NCI-H2081 treated with DMSO at 0.1 percent for 48 hours (cell line): Measurements from ENCODE around the gene NLRC3.

Experiments
- DNase-seq: peaks from one replicate; lab custom pipeline; 2025; lab: John Stamatoyannopoulos, UW

NLRC3 gene

DNA sequence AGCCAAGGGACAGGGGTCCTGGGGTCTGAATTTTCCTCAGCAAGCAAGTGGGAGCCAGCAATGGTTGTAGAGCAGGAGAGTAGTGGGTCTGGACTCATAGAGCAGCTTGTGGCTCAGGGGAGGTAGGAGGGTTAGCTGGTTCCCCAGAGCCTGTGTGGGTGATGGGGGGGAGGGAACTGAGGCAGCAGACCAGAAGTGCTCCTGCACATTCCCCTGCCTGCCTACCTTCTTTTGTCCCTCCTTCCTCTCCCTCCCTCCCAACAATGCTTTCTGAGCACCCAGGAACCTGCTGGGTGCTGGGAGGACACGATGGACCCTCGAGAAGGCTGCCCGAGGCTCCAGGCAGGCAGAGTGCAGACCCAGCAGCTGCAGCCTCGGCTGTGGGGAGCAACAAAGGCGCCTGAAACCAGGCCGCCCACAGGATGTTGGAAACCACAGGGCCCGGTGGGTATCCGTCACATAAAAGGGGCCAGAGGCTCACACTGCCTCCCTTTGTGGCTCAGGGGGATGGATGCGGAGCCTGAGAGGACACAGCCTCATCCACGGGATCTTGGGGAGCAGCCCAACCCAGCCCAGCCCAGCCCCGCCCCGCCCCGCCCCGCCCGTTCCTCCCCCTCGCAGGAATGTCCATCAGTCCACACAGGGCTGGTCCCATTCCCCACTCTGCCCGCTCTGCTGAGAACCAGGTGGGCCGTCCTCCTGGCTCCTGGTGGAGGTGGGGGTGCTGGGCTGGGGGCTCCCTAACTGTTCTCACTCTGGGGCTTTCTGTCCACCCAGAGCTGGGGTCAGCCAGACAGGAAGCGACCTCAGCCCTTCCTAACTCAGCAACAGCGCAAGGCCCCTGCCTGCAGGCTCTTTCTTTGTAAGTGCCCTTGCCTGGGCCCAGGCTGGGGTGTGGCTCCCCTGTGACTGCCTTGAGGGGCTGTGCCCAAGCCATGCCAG is 1.7 kb upstream of the NLRC3 start:
- no peak for DNase-seq

DNA sequence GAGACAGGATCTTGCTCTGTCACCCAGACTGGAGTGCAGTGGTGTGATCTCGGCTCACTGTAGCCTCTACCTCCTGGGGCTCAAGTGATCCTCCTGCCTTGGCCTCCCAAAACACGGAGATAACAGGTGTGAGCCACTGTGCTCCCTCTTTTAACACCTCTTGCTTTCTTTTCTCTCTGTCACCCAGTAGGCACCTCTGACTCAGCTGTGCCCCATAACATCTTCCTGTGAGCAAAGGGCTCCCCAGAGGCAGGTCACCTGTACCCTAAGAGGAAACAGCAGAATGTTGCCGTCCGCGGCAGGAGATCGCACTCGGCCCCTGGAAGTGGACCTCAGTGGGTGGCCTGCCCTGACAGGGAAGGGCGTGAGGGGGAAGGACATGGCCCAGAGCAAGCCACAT is 918 bp upstream of the NLRC3 start:
- no peak for DNase-seq

DNA sequence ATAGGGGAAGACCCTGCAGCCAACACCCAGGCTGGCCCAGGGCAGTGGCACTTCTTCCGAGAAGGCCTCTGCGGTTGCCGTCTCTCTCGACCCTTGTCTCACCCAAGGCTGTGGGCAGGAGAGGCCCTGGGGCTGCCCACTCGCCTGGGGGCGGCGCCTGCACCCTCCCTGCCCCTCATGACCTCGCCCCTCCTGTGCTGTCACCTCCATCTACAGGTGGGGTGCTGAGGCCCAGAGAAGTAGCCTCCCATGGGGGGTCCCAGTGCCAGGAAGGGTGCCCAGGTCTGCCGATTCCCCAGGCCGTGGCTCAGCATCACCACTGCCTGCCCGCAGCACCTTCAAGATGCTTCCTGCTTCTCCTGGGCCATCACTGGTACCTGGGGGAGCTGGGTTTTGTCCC is 992 bp downstream of the NLRC3 start:
- DNase-seq = no peak

DNA sequence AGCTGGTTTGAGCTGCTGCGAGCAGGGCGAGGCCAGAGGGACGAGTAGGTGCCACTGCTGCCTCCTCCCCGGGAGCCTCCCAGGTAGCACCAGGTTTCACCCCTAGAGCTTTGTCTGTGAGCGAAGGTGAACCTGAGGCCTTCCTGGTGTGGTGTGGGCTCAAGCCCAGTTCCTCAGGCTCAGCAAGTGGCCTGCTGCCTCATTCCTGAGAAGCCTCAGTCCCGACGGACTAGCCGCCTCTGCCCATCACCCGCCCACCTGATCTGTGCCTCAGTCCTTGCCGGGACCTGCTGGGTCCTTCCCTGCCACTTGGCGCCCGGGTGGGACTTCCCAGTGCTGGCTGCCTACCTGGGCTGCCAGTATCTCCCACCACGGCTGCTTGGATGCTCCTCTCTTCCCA is 1.7 kb downstream of the NLRC3 start:
- DNase-seq = no peak

DNA sequence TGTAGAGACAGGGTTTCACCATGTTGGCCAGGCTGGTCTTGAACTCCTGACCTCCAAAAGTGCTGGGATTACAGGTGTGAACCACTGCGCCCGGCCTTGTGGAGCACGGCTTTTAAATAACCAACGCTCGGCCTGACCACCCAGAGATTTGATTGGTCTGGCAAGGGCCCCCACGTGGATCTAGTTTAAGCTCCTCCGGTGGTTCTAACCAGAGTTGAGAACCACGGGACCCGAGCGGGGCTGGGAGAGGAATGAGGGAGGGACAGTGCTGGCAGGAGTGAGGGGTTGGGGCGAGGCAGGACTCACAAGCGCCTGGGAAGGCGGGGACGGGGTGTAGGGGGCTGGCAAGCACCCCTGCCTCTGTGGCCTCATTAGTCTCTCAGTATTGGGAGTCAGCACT is 3.0 kb downstream of the NLRC3 start:
- no peak for DNase-seq

DNA sequence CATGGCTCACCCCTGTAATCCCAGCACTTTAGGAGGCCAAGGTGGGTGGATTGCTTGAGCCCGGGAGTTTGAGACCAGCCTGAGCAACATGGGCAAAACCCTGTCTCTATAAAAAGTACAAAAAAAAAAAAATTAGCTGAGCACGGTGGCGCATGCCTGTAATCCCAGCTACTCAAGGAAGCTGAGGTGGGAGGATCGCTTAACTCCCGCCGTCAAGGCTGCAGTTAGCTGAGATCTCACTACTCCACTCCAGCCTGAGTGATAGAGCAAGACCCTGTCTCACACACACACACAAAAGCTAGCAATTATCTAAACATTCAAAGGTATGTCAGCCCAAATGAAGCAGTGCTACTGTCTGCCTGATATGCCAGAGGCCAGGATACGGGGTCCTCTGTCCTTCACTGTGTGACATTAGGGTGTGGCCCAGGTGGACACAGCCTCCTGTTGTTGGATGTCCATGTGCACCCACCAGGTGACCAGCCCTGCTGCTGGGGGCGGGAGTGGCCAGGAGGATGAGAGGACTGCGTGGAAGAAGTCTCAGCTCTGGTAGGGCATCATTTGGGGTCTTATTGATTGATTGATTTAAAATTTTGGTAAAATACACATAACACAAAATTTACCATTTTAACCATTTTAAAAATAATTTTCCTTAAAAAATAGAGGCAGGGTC is 3.9 kb downstream of the NLRC3 start:
- no peak for DNase-seq

DNA sequence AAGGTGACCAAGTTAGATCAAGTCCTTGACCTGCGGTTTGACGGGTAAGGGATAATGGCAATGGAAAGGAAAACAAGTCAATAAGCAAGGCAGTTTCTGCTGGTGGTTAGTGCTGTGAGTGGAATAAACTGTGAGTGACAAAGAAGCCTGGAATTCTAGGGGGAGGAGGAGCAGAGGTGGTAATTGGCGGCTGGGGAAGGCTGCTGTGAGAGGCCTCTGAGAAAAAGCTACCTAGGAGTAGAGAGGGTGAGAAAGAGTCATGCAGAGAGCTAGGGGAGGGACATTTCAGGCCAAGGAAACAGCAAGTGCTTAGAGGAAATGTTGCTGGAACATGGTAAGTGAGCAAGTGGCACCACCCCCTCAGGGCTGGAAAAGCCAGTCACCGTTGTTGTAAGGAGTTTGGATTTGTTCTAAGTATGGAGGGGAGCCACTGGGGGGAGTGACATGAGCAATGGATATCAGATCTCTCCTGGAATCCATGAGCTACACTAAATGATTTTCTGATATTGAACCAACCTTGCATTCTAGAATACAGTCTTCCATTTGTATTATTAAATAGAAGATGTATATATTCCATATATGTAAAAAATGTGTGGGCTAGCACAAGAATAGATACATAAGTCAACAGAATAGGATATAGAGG is 6.7 kb downstream of the NLRC3 start:
- DNase-seq = no peak

DNA sequence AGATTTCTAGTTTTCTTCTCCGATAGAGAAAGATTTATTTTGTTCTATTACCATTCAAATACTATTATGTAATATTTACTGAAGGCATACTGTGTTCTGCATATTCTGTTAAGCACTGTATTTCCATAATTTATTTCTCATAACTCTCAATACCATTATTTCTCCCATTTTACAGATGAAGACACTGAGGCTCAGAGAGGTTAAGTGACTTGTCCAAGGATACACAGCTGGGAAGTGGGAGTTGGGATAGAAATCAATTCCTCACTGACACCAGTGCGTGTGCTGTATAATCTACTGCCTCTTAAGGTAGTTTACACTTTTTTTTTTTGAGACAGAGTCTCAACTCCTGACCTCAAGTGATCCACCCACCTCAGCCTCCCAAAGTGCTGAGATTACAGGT is 7.4 kb downstream of the NLRC3 start:
- DNase-seq = no peak

DNA sequence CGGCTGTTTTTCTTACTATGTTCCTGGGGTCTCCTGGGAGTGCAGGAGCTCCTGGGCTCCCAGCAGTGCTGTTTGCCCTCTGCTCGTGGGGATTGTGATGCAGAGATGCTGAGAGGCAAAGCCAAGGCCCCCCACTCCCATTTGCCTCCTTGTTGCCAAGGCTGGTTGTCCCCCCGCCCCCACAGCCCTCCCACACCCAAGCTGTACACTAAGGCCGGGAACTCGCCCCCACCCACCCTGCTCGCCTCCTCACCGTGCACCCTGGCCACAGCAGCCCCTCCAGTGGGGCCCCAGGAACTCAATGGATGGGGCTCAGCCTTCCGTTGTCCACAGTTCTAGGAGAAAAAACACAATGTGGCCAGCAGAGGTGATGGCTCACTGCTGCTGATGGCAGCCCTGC is 10.2 kb downstream of the NLRC3 start:
- no peak for DNase-seq

DNA sequence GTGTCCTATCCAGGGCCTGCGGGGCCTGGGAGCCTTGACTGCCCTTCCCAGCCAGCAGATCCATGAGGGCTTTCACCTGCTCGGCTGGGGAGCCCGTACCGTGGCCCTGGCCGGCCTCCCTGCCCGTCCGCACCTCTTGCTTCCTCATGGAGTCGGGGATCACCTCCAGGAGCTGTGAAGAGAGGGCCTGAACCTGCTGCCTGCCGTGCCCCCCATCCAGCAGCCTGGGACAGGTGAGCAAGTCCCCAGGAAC is 12.4 kb downstream of the NLRC3 start:
- DNase-seq = no peak

DNA sequence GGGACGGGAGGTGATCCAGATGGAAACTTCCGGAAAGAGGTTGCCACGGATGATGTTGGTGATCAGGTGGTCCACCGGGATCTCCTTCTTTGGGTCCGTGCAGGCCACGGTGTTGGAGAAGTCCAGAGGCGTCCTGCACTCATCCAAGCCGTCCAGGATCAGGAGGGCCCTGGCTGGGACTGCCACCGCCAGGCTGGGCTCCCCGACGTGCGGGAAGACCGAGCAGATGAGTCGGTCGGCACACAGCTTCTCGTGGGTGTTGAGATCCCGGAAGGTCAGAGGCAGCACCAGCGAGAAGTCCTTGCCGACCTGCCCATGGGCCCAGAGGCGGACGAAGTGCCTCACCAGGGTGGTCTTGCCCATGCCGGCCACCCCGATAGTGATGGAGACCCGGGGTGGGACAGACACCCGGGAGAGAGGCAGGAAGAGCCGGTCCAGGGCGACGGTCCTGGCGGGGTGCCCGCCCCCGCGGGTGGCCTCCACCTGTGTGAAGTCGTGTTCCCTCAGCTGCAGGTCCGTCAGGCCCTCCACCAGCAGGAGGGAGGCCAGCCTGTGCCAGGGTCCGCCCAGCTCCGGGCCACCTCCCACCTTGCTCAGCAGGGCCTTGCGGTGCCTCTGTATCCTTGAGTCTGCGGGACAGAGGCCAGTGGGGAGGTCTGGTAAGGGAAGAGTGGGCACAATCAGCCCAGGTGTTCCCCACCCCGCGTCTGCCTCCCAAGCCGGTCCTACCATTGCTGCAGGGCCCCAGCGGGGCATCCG is 12.9 kb downstream of the NLRC3 start:
- no peak for DNase-seq

DNA sequence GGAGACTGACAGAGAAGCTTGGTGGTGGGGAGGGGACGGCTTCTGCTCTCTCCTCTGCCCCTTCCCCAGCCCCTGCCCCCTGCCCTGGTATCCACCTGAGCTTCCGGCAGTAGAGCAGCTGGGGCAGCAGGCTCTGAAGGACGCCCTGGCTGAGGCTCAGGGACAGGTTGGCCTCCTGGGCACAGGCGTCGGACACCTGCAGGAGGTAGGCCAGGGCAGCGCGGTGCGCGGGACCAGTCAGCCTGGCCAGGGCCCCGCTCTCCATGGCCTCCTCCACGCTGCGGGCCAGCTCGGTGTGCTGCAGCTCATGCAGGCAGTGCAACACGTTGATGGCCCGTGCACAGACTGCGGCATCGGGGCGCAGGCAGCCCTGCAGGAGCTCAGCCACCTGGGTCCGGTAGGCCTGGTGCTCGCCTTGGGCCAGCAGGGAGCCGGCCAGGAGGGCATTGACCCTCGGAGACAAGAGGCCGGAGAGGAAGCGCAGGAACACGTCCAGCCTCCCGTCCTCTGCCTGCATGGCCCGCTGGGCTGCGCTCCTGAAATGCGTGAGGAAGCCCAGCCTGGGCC is 14.2 kb downstream of the NLRC3 start:
- no peak for DNase-seq

DNA sequence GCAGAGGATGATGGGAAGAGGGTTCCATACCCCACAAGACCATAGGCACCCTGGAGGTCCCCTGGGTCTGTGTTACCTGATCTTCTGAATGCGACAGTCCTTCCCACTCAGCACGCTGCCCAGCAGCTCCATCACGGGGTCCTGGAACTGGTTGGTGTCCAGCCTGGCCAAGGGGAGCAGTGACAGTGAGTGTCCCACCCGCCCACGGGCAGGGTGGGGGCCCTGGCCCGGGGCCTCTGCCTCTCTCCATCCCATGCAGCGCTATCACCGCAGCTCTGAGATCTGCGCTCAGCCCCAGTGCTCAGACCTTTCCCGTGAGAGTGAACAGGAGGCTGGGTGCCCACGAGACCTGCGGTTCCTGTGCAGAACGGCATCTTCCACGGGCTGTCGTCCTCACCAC is 15.6 kb downstream of the NLRC3 start:
- no peak for DNase-seq

DNA sequence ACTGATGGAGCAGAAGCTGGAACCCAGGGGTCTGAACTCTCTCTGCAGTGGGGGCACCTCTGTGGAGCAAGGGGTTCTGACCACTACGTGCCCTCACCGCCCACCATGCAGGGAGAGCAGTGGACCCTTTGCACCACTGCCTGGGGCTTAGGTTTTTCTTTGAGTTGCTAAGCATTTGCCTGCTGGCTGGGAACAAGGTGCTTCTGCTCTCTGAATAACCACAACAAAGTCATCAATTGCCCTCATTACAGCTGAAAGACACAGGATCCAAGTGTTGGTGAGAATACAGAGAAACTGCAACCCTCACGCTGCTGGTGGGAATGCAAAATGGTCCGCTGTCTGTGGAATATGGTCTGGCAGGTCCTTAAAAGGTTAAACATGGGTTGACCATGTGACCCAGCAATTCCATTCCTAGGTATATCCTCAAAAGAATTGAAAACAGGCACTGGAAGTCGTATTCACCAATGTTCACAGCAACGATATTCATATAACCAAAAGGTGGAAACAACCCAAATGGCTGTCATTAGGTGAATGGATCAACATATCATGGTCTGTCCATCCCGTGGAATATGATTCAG is 22.8 kb downstream of the NLRC3 start:
- no peak for DNase-seq

DNA sequence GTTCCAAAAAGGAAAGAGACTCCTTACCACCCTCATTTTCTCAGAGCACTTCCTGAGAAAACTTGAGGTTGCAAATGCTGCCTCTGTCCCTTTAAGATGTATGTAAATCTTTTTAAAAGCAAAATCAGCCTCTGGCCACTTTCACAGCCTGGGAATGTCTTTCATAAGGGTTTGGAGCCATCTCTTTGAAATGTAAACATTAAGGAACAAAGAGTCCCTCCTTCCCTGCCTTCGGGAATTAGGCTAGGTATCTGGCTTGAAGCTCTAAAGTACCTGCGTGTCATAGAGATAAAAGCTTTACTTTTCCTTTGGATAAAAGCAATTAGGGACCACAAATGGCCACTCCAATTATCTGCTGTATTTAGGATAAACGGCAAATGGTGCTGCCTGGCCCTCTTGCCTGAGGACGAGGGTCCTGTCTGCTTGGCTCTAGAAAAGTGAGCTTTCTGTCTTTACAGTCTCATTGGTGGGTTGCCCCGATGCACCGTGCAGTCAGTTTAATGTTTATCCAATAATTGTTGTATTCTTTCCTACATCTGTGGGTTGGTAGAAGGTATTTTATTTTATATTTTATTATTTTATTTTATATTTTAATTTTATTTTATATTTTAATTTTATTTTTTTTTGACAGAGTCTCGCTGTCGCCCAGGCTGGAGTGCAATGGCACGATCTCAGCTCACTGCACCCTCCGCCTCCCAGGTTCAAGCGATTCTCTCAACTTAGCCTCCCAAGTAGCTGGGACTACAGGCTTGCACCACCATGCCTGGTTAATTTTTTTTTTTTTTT is 23.9 kb downstream of the NLRC3 start:
- no peak for DNase-seq

DNA sequence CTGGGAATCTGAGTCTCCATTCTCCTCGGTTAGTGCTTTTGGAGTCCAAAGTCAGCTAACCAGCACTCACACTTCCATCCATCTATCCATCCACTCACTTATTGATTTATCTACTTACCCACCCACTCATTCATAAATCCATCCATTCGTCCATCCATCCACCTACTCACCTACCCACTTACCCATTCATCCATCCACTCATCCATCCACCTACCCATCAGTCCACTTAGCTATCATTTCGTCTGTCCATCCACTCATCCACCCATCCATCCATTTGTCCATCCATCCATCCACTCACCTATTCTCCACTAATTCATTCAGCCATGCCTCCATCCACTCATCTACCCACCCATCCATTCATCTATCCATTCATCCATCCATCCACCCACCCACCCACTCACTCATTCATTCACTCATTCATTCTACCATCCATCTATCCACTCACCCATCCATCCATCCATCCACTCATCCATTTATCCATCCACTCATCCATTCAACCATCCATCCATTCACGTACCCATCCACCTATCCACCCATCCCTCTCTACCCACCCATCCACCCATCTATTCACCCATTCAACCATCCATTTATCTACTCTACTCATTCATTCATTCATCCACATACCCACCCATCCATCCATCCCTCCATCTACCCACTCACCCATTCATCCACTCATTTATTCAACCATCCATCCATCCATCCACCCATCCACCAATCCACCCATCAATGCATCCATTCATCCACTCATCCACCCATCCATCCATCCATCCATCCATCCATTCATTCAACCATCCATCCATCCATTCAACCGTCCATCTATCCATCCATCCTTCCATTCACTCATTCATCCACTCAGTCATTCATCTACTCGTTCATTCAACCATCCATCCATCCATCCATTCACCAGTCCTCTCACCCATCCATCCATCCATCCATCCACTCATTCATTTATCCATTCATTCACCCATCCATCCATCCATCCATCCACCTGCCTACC is 26.1 kb downstream of the NLRC3 start:
- DNase-seq = no peak

DNA sequence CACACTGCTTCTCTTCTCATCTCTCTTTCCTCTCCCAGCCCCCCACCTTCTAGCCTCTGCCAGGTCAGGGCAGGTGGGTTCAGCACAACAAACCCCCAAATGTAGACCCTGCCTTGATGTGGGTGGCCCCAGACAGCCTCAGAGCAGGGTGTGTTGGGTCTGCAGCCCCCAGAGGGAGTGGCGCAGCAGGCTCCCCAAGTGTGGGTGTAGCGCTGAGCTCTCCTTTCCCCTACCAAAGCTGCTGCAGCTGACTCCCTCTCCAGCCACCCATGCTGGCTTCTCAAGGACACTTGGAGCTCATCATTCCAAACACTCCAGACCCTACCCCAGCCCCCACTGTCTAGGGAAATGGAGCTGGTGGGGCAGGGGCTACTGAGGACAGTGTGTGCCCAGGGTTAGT is 27.3 kb downstream of the NLRC3 start:
- no peak for DNase-seq

DNA sequence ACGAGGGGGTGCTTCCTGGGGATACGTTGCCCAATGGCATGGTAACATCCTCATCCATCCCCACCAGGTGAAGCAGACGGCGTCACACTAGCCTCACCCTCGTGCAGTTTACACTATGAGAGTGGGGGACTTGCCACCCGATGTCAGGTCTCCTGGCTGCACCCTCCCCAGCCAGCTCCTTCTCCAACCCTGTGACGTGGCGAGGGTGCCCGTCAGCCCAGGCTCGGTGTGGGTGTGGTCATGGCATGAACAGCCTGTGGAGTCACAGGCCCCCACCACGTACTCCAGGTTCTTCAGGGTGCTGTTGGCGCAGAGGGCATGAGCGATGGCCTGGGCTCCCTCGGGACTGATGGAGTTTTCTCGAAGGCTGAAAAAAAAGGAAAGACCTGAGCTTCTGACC is 28.3 kb downstream of the NLRC3 start:
- no peak for DNase-seq

DNA sequence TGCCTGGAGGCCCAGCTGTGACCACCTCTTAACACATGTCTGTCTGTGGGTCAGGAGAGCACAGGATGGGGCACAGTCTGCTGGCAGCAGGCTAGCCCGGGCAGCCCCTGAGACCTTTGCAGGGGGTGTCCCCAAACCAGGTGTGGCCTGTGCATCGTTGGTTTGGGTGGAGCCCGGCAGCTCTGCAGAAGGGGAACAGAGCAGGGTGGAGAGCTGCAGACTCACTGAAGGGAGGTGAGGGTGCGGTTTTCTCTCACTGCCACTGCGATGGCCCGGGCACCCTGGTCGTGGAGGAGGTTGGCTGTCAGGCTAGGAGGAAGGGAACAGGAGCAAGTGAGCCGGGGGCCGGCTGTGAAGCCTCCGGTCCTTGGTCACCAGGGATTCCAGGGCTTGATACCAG is 28.8 kb downstream of the NLRC3 start:
- DNase-seq = no peak
